Liver (tissue), 9 donors: ENCODE data around the gene FAM83D. TPM values are rescaled to one million over a fixed set of nuclear protein-coding genes. Genes with fewer than 3 reads are reported as not detected.

Experiments used
- DNase-seq: peaks from one replicate; pipeline ENCODE4 v3.0.0-alpha.2; 2017; ENCODE audit warnings: low spot score
- H3K27ac ChIP-seq, 2 donors: one replicate each; pipeline ENCODE4 v1.7.0; 2013; ENCODE audit warnings: inconsistent platforms in 2 of 2, low read length in 2 of 2, control low read depth in 1 of 2, low read depth in 1 of 2, mild to moderate bottlenecking in 1 of 2
- H3K27me3 ChIP-seq, 4 donors: one replicate each; pipeline versions ENCODE4 v1.6.1 to v1.7.0; 2013; ENCODE audit warnings: low read length in 3 of 4, inconsistent platforms in 1 of 4, mild to moderate bottlenecking in 1 of 4, moderate library complexity in 1 of 4; ENCODE audit not compliant: control insufficient read depth in 4 of 4, insufficient read depth in 4 of 4
- H3K36me3 ChIP-seq, 4 donors: one replicate each; pipeline versions ENCODE4 v1.6.1 to v1.7.0; 2013; ENCODE audit warnings: low read length in 3 of 4, mild to moderate bottlenecking in 3 of 4, low read depth in 1 of 4, moderate library complexity in 1 of 4; ENCODE audit not compliant: control insufficient read depth in 4 of 4, insufficient read depth in 3 of 4
- H3K4me1 ChIP-seq, 4 donors: one replicate each; pipeline versions ENCODE4 v1.6.1 to v1.7.0; 2013; ENCODE audit warnings: low read length in 3 of 4, mild to moderate bottlenecking in 3 of 4, moderate library complexity in 1 of 4; ENCODE audit not compliant: control insufficient read depth in 4 of 4, insufficient read depth in 4 of 4
- H3K4me3 ChIP-seq, 3 donors: one replicate each; pipeline versions ENCODE4 v1.6.1 to v1.7.0; 2013; ENCODE audit warnings: low read length in 3 of 3, control low read depth in 1 of 3, low read depth in 1 of 3, mild to moderate bottlenecking in 1 of 3
- H3K9ac ChIP-seq, 2 donors: one replicate each; pipeline ENCODE4 v1.7.0; 2013; ENCODE audit warnings: low read length in 2 of 2, mild to moderate bottlenecking in 2 of 2, moderate library complexity in 2 of 2, control low read depth in 1 of 2, low read depth in 1 of 2
- H3K9me3 ChIP-seq, 4 donors: one replicate each; pipeline versions ENCODE4 v1.6.1 to v1.7.0; 2013; ENCODE audit warnings: low read length in 3 of 4; ENCODE audit not compliant: control insufficient read depth in 4 of 4
- CTCF ChIP-seq: fragments of 150-350 bp; IDR thresholded peaks from 2 replicates; pipeline ENCODE4 v1.5.1; 2017; ENCODE audit warnings: improper control_type of control experiment, low read depth, low read length; ENCODE audit not compliant: missing input control
- EGR1 ChIP-seq, 2 donors: IDR thresholded peaks; 2 replicates each; pipeline ENCODE4 v1.6.1; 2016 to 2018; ENCODE audit warnings: antibody characterized with exemption in 2 of 2, low read depth in 2 of 2
- FOXA1 ChIP-seq: IDR thresholded peaks from 2 replicates; pipeline ENCODE4 v1.6.1; 2016; ENCODE audit warnings: antibody characterized with exemption
- FOXA2 ChIP-seq: IDR thresholded peaks from 2 replicates; pipeline ENCODE4 v1.6.1; 2016; ENCODE audit warnings: antibody characterized with exemption
- GABPA ChIP-seq, 2 donors: IDR thresholded peaks in 1 of 2; conservative IDR thresholded peaks in 1 of 2; 2 replicates each; pipeline ENCODE4 v1.6.1; 2016; ENCODE audit warnings: antibody characterized with exemption in 2 of 2, mild to moderate bottlenecking in 1 of 2, moderate library complexity in 1 of 2
- JUND ChIP-seq, 2 donors: IDR thresholded peaks; 2 replicates each; pipeline ENCODE4 v1.6.1; 2016; ENCODE audit warnings: antibody characterized with exemption in 2 of 2
- MAX ChIP-seq: IDR thresholded peaks from 2 replicates; pipeline ENCODE4 v1.6.1; 2016; ENCODE audit warnings: antibody characterized with exemption
- NR2F2 ChIP-seq: IDR thresholded peaks from 2 replicates; pipeline ENCODE4 v1.6.1; 2016; ENCODE audit warnings: antibody characterized with exemption
- RXRA ChIP-seq, 2 donors: IDR thresholded peaks; 2 replicates each; pipeline ENCODE4 v1.6.1; 2017 to 2018; ENCODE audit warnings: antibody characterized with exemption in 2 of 2, mild to moderate bottlenecking in 1 of 2
- SP1 ChIP-seq: IDR thresholded peaks from 2 replicates; pipeline ENCODE4 v1.6.1; 2018; ENCODE audit warnings: antibody characterized with exemption, mild to moderate bottlenecking
- YY1 ChIP-seq: IDR thresholded peaks from 2 replicates; pipeline ENCODE4 v1.6.1; 2016; ENCODE audit warnings: antibody characterized with exemption, mild to moderate bottlenecking
- ZBTB33 ChIP-seq: IDR thresholded peaks from 2 replicates; pipeline ENCODE4 v1.6.1; 2016; ENCODE audit warnings: antibody characterized with exemption
- WGBS: extraction: QIAGEN DNeasy Blood & Tissue Kit; methylation state at CpG from one replicate; pipeline ENCODE4 v1.1.7; 2013; 5-methylcytosine and 5-hydroxymethylcytosine counted together
- polyA plus RNA-seq, 2 donors: library from polyadenylated mRNA; stranded (reverse) in 1 of 2; unstranded in 1 of 2; fragments of 200-250 nt in 1 of 2; fragments of >200 nt in 1 of 2; fragmentation: Nextera tagmentation in 1 of 2; extraction: Ambion mirVana in 1 of 2; gene quantifications; one replicate each; pipeline versions ENCODE4 v1.2.1 to v1.2.3, GENCODE V29; 2013 to 2015
- total RNA-seq, 2 donors: library from RNA; depleted of rRNA; stranded (reverse); fragments of >200 nt; gene quantifications; one replicate each; pipeline ENCODE4 v1.2.3, GENCODE V29; 2014
- donor health status: healthy.
- donor health status: healthy.
- donor health status: healthy.
- donor health status: healthy.
- donor health status: healthy.

The FAM83D gene
- total and polyA plus RNA-seq, 4 donors, result 1.1 to 28.2 (median 2.7) TPM

- no peak overlapping the region for H3K9ac ChIP-seq
- TF ChIP-seq MAX, result no peak
- no peak overlapping the region for H3K27ac ChIP-seq
- H3K4me1 ChIP-seq, result peaks cover 2 to 17% (median 9%) of the 10 kb centered on the region in 4 donors
- no peaks in the 10 kb centered on the region for H3K27me3 ChIP-seq
- H3K9me3 ChIP-seq, result no peaks in the 10 kb centered on the region
- H3K36me3 ChIP-seq, result no peaks in the 10 kb centered on the region
- 70% methylated on average over 5 of the region's 5 CpGs for WGBS
- no peak overlapping the region for H3K4me3 ChIP-seq
- DNase-seq, result peak; percentile 56
Measured at GRCh38 chr20:38927902-38928578, 1.8 kb downstream of the FAM83D start.

GRCh38 chr20:38930242-38930569 is 4.0 kb downstream of the FAM83D start:
- Histone ChIP-seq H3K27ac (no peak overlapping the region), H3K4me1 (peaks cover 2 to 17% (median 9%) of the 10 kb centered on the region in 4 donors), H3K36me3 (no peaks in the 10 kb centered on the region), H3K27me3 (no peaks in the 10 kb centered on the region), H3K4me3 (no peak overlapping the region), H3K9me3 (no peaks in the 10 kb centered on the region), H3K9ac (no peak overlapping the region)
- no peak for TF ChIP-seq RXRA (IDR thresholded peaks at IDR 0.05)
- TF ChIP-seq YY1, result no peak
- DNase-seq, result no peak
- 92% methylated on average over 1 of the region's 1 CpG for WGBS

- Histone ChIP-seq H3K4me3 (no peak overlapping the region), H3K9me3 (no peaks in the 10 kb centered on the region), H3K27me3 (no peaks in the 10 kb centered on the region), H3K27ac (no peak overlapping the region), H3K9ac (no peak overlapping the region), H3K4me1 (peaks cover under 1 to 8% (median 4%) of the 10 kb centered on the region in 4 donors), H3K36me3 (no peaks in the 10 kb centered on the region)
- DNase-seq, result no peak
- no peak for TF ChIP-seq NR2F2
- TF ChIP-seq EGR1 (IDR thresholded peaks at IDR 0.05; ENCODE audit: low read depth in 2 of 2), result no peak
- no peak for TF ChIP-seq FOXA1
- no peak for TF ChIP-seq MAX
- no peak for TF ChIP-seq FOXA2
- TF ChIP-seq GABPA (IDR thresholded peaks at IDR 0.05 in 1 of 2, conservative IDR thresholded peaks at IDR 0.05 in 1 of 2), result no peak
- WGBS, result 97% methylated on average over 4 of the region's 4 CpGs
Measured at GRCh38 chr20:38931984-38932383, 5.8 kb downstream of the FAM83D start.

- no peak for TF ChIP-seq SP1
- TF ChIP-seq JUND (IDR thresholded peaks at IDR 0.05), result no peak
- no peak for TF ChIP-seq CTCF
- no peak for TF ChIP-seq GABPA (IDR thresholded peaks at IDR 0.05 in 1 of 2, conservative IDR thresholded peaks at IDR 0.05 in 1 of 2)
- TF ChIP-seq ZBTB33, result no peak
- 89% methylated on average over 9 of the region's 9 CpGs for WGBS
- H3K27ac ChIP-seq, result no peak overlapping the region
Measured at GRCh38 chr20:38932457-38933120, 6.4 kb downstream of the FAM83D start.

More at GRCh38 chr20:38932457-38933120, 6.4 kb downstream of the FAM83D start:
- no peak for DNase-seq
- Histone ChIP-seq H3K36me3 (no peaks in the 10 kb centered on the region), H3K4me3 (no peak overlapping the region), H3K4me1 (peaks cover 0 to 5% (median 1%) of the 10 kb centered on the region in 4 donors), H3K9me3 (no peaks in the 10 kb centered on the region), H3K27me3 (no peaks in the 10 kb centered on the region), H3K9ac (no peak overlapping the region)
